ENCODE results near the gene PALLD. TPM values are rescaled to one million over a fixed set of nuclear protein-coding genes. Genes with fewer than 3 reads are reported as not detected.

The PALLD gene
- total RNA-seq, 4 donors from 2014 or later = 60.2 to 437 (median 118) TPM

- Histone ChIP-seq H3K27ac (no peak overlapping the region), H3K9me3 (no peaks in the 10 kb centered on the region), H3K4me3 (no peak overlapping the region), H3K36me3 (no peaks in the 10 kb centered on the region), H3K27me3 (peaks cover 0 to 35% (median 0%) of the 10 kb centered on the region in 4 donors), H3K4me1 (peaks cover 0 to 12% (median 0%) of the 10 kb centered on the region in 3 donors)
- intact Hi-C loops (cut with DNase I) = no loop called here
- TF ChIP-seq POLR2A (IDR thresholded peaks at IDR 0.05) = no peak
- DNase-seq = no peak
- WGBS, 2 donors = 74 to 85% methylated on average over 8 of the region's 8 CpGs
Measured at GRCh38 chr4:168528131-168528949, 31.5 kb downstream of the PALLD start.

- H3K27ac ChIP-seq = no peak overlapping the region
- H3K36me3 ChIP-seq = no peaks in the 10 kb centered on the region
- H3K4me1 ChIP-seq = peaks cover 0 to 4% (median 0%) of the 10 kb centered on the region in 3 donors
- H3K4me3 ChIP-seq = no peak overlapping the region
- 90 to 96% methylated on average over 5 to 6 of the region's 6 CpGs for WGBS, 2 donors
- no peaks in the 10 kb centered on the region for H3K9me3 ChIP-seq
- intact Hi-C loops (cut with DNase I) = no loop called here
- peaks cover 0 to 35% (median 0%) of the 10 kb centered on the region in 4 donors for H3K27me3 ChIP-seq
- no peak for TF ChIP-seq POLR2A (IDR thresholded peaks at IDR 0.05)
- no peak for TF ChIP-seq CTCF (IDR thresholded peaks at IDR 0.05)
- no peak for DNase-seq
Measured at GRCh38 chr4:168529257-168529656, 32.4 kb downstream of the PALLD start.

DNA sequence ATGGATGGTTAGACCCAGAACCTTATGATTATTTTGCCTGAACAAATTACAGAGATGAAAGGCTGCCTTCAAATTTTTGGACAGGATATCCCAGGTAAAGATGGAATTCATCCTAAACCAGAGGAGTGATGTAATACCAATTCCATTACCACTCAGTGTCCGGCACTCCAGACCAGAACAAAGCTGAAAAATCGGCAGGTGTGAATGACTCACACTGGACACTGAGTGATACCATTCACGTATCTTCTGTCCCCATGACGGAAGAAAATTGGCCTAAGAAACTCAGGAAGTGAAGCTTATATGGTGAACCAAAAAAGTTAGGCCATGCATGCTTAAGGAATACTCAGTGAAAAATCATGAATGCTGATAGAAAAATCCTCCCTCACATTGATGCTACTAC is 34.5 kb downstream of the PALLD start:
- no peaks in the 10 kb centered on the region for H3K4me1 ChIP-seq
- no peaks in the 10 kb centered on the region for H3K9me3 ChIP-seq
- H3K36me3 ChIP-seq = no peaks in the 10 kb centered on the region
- TF ChIP-seq CTCF (IDR thresholded peaks at IDR 0.05) (no peak), POLR2A (IDR thresholded peaks at IDR 0.05) (no peak)
- no peak for DNase-seq
- H3K27ac ChIP-seq = no peak overlapping the region
- H3K4me3 ChIP-seq = no peak overlapping the region
- 85 to 88% methylated on average over 3 to 4 of the region's 4 CpGs for WGBS, 2 donors
- H3K27me3 ChIP-seq = peaks cover 0 to 47% (median 0%) of the 10 kb centered on the region in 4 donors
- intact Hi-C loops (cut with DNase I) = no loop called here

GRCh38 chr4:168534535-168534934 is 37.7 kb downstream of the PALLD start:
- peaks cover 0 to 20% (median 0%) of the 10 kb centered on the region in 3 donors for H3K4me1 ChIP-seq
- peaks cover 0 to 43% (median 0%) of the 10 kb centered on the region in 4 donors for H3K27me3 ChIP-seq
- intact Hi-C loops (cut with DNase I) = no loop called here
- no peak for TF ChIP-seq CTCF (IDR thresholded peaks at IDR 0.05)
- no peak for TF ChIP-seq POLR2A (IDR thresholded peaks at IDR 0.05)
- no peak overlapping the region for H3K4me3 ChIP-seq
- 89 to 100% methylated on average over 1 of the region's 1 CpG for WGBS, 2 donors
- no peaks in the 10 kb centered on the region for H3K36me3 ChIP-seq
- H3K27ac ChIP-seq = no peak overlapping the region
- no peak for DNase-seq
- H3K9me3 ChIP-seq = no peaks in the 10 kb centered on the region

DNA sequence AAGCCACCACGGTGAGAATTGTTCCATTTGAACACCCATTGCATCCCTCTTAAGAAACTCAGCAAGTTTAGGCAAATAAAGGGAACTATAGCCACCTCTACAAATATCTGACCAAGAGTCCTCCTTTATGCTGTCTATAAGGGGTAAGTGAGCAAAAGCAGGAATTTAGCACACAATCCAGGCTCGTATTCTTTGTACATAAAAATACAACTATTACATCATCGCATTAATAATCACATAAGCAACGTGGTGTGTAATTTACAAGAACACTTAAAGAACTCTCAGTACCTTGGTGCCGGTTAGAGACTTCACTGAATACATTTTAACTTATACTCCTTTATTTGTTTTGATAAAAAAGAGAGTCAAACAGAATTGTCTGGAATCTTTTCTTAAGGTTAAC is 38.8 kb downstream of the PALLD start:
- Histone ChIP-seq H3K4me1 (peaks cover 0 to 23% (median 0%) of the 10 kb centered on the region in 3 donors), H3K27ac (no peak overlapping the region), H3K36me3 (no peaks in the 10 kb centered on the region), H3K9me3 (no peaks in the 10 kb centered on the region), H3K4me3 (no peak overlapping the region), H3K27me3 (peaks cover 0 to 37% (median 0%) of the 10 kb centered on the region in 4 donors)
- no peak for TF ChIP-seq POLR2A (IDR thresholded peaks at IDR 0.05)
- no peak for TF ChIP-seq CTCF (IDR thresholded peaks at IDR 0.05)
- no peak for DNase-seq
- intact Hi-C loops (cut with DNase I) = no loop called here
- 58 to 62% methylated on average over 5 of the region's 5 CpGs for WGBS, 2 donors

All from esophagus squamous epithelium (tissue), 5 donors.